ENCODE results near the gene UNK. TPM values are rescaled to one million over a fixed set of nuclear protein-coding genes. Genes with fewer than 3 reads are reported as not detected.

Gene UNK
- total RNA-seq, 1 experiment from 2014 or later: 27.8 TPM

GRCh38 chr17:75783069-75783783, 1.4 kb upstream of the UNK start:
- no peaks in the 10 kb centered on the region for H3K9me2 ChIP-seq (ENCODE audit: insufficient read depth)
- peaks cover 45% of the 10 kb centered on the region for H3K79me2 ChIP-seq (ENCODE audit: low read depth)
- no peak for TF ChIP-seq EZH2 (IDR thresholded peaks at IDR 0.05; ENCODE audit: low read depth)
- TF ChIP-seq CTCF (conservative IDR thresholded peaks at IDR 0.05): peak; percentile 84
- DNase-seq: peak in 1 of 2 experiments; percentile 82
- CTCF ChIA-PET: interaction anchor here (0.6 to 1.3 kb wide), 8 partner anchors 44 to 941 kb away, joined by 3 to 7 read pairs (median 3); partner anchors contain the start of genes SMIM5, TRIM47 and WBP2
- H3K4me2 ChIP-seq: peak overlapping the region; percentile 95
- peaks cover 7% of the 10 kb centered on the region for H3K36me3 ChIP-seq (ENCODE audit: low read depth)
- no TSS peak for BruUV-seq (replicated peaks)
- H3K4me1 ChIP-seq (replicated peaks; ENCODE audit: insufficient read depth): peaks cover 52% of the 10 kb centered on the region
- peaks cover 42% of the 10 kb centered on the region for H3F3A ChIP-seq (ENCODE audit: insufficient read depth, low read depth)
- POLR2A ChIA-PET (ENCODE audit: unreplicated experiment): interaction anchor here (0.7 to 1.0 kb wide), 4 partner anchors 72 to 96 kb away, joined by 3 to 15 read pairs (median 8); partner anchors contain the start of gene WBP2
- peak overlapping the region; percentile 39; the same call in 1 of the 2 replicates for H2AFZ ChIP-seq
- intact Hi-C loops (cut with micrococcal nuclease; ENCODE audit: unreplicated experiment): no loop called here
- H4K20me1 ChIP-seq (ENCODE audit: insufficient read depth): peaks cover 9% of the 10 kb centered on the region
- no peaks in the 10 kb centered on the region for H3K27me3 ChIP-seq (ENCODE audit: insufficient read depth, low read depth)
- peak overlapping the region; percentile 94 for H3K27ac ChIP-seq
- H3K4me3 ChIP-seq: peak overlapping the region; percentile 72
- no peaks in the 10 kb centered on the region for H3K9me3 ChIP-seq (ENCODE audit: insufficient read depth, low read depth)

- peaks cover 52% of the 10 kb centered on the region for H3K4me1 ChIP-seq (replicated peaks; ENCODE audit: insufficient read depth)
- peaks cover 2% of the 10 kb centered on the region for H4K20me1 ChIP-seq (ENCODE audit: insufficient read depth)
- H3K9me3 ChIP-seq (ENCODE audit: insufficient read depth, low read depth): no peaks in the 10 kb centered on the region
- peak overlapping the region; percentile 94 for H3K27ac ChIP-seq
- POLR2A ChIA-PET (ENCODE audit: unreplicated experiment): interaction anchor here (0.6 to 1.0 kb wide), 6 partner anchors 34 to 569 kb away, joined by 3 to 11 read pairs (median 4); partner anchors contain the start of genes TRIM65 and WBP2
- peak overlapping the region; percentile 86 for H2AFZ ChIP-seq
- peaks cover 43% of the 10 kb centered on the region for H3K79me2 ChIP-seq (ENCODE audit: low read depth)
- H3K36me3 ChIP-seq (ENCODE audit: low read depth): no peaks in the 10 kb centered on the region
- TF ChIP-seq EZH2 (IDR thresholded peaks at IDR 0.05; ENCODE audit: low read depth) (no peak), CTCF (conservative IDR thresholded peaks at IDR 0.05) (no peak)
- H3K9me2 ChIP-seq (ENCODE audit: insufficient read depth): no peaks in the 10 kb centered on the region
- H3K4me2 ChIP-seq: peak overlapping the region; percentile 95
- H3F3A ChIP-seq (ENCODE audit: insufficient read depth, low read depth): peaks cover 34% of the 10 kb centered on the region
- no peak for DNase-seq
- CTCF ChIA-PET: interaction anchor here (0.6 to 1.3 kb wide), 6 partner anchors 72 to 941 kb away, joined by 3 to 7 read pairs (median 4); partner anchors contain the start of genes SMIM5, TRIM47 and WBP2
- BruUV-seq (replicated peaks): no TSS peak
- peak overlapping the region; percentile 72 for H3K4me3 ChIP-seq
- intact Hi-C loops (cut with micrococcal nuclease; ENCODE audit: unreplicated experiment): loop anchor here (1.0 to 2.0 kb wide), 2 partner anchors 61 to 92 kb away; partner anchors contain the start of gene UNC13D
- no peaks in the 10 kb centered on the region for H3K27me3 ChIP-seq (ENCODE audit: insufficient read depth, low read depth)
Measured at GRCh38 chr17:75783803-75784472, 668 bp upstream of the UNK start.
